HK-2 (cell line): Measurements from ENCODE around the gene ZNF581.

Experiments used
- DNase-seq: peaks from one replicate; pipeline ENCODE4 v3.0.0-alpha.2; 2018; ENCODE audit not compliant: unreplicated experiment

The ZNF581 gene

GRCh38 chr19:55694656-55695491 is 51.4 kb downstream of the ZNF581 start:
- no peak for DNase-seq
